Naive thymus-derived CD8-positive, alpha-beta T cell (primary cell): Measurements from ENCODE around the gene DSTYK. TPM values are rescaled to one million over a fixed set of nuclear protein-coding genes. Genes with fewer than 3 reads are reported as not detected.
A peak's percentile ranks its signal among the peaks of the same experiment; 100 is the strongest.
"Not testable (repeated sequence)": the region's sequence is repeated elsewhere in the genome, so short reads cannot be mapped to it uniquely, and the experiment has no call there.

Experiments
- ATAC-seq, 2 donors: fragments of 150-1000 bp; cut with Tn5 transposase in 1 of 2; sonication (Bioruptor Pico), chemical (Tn5 transposase) in 1 of 2; 1 replicate in 1 of 2; 2 replicates in 1 of 2; pipeline ENCODE4 v1.10.0; 2021; ENCODE audit warnings: mild to moderate bottlenecking in 2 of 2, moderate library complexity in 2 of 2
- POLR2A ChIA-PET: fragments of 350-600 bp; sonication (Branson Sonifier 250); formaldehyde crosslinking; loops from one replicate; lab custom pipeline; 2021; ENCODE audit warnings: antibody characterized with exemption; lab: Charles Lee
- DNase-seq, 10 donors: peaks; one replicate each; pipeline versions ENCODE4 v3.0.0 to v3.0.0-alpha.2; 2020 to 2022
- H3K27ac Mint-ChIP-seq, 10 donors: one replicate each; pipeline ENCODE4 v1.8.0; 2020 to 2022; ENCODE audit warnings: mild to moderate bottlenecking in 10 of 10, mixed read lengths in 10 of 10, moderate library complexity in 4 of 10, inconsistent platforms in 1 of 10
- H3K27me3 Mint-ChIP-seq, 5 donors: one replicate each; pipeline ENCODE4 v1.8.0; 2021 to 2022; ENCODE audit warnings: mixed read lengths in 5 of 5
- H3K36me3 Mint-ChIP-seq, 3 donors: one replicate each; pipeline ENCODE4 v1.8.0; 2020 to 2022; ENCODE audit warnings: mixed read lengths in 3 of 3, mild to moderate bottlenecking in 2 of 3, inconsistent platforms in 1 of 3
- H3K4me1 Mint-ChIP-seq, 4 donors: one replicate each; pipeline ENCODE4 v1.8.0; 2021 to 2022; ENCODE audit warnings: mixed read lengths in 4 of 4
- H3K4me3 Mint-ChIP-seq, 10 donors: one replicate each; pipeline ENCODE4 v1.8.0; 2020 to 2022; ENCODE audit warnings: mild to moderate bottlenecking in 10 of 10, mixed read lengths in 10 of 10, moderate library complexity in 6 of 10, inconsistent platforms in 1 of 10
- H3K9me3 Mint-ChIP-seq, 9 donors: one replicate each; pipeline ENCODE4 v1.8.0; 2020 to 2022; ENCODE audit warnings: mixed read lengths in 9 of 9, mild to moderate bottlenecking in 3 of 9, inconsistent platforms in 1 of 9, moderate library complexity in 1 of 9
- polyA plus RNA-seq, 3 donors: library from polyadenylated mRNA; unstranded; fragments of 300-500 nt; fragmentation: Illumina TruSeq; gene quantifications; one replicate each; pipeline ENCODE4 v1.2.3, GENCODE V29; 2021
- total RNA-seq, 8 experiments: library from RNA in 2 of 8; stranded (reverse) in 2 of 8; gene quantifications; one replicate each; pipeline ENCODE4 v1.2.3 and lab custom pipeline; 2021 to 2026

The DSTYK gene
- total and polyA plus RNA-seq, 5 experiments from 2014 or later, result 5.2 to 17.5 (median 8.6) TPM

GRCh38 chr1:205155665-205156377, 55.7 kb downstream of the DSTYK start:
- not testable (repeated sequence) for H3K27me3 Mint-ChIP-seq, H3K4me1 Mint-ChIP-seq, ATAC-seq, DNase-seq, H3K27ac Mint-ChIP-seq, H3K4me3 Mint-ChIP-seq
- peaks cover 16 to 90% (median 56%) of the 10 kb centered on the region in 3 donors for H3K36me3 Mint-ChIP-seq
- H3K9me3 Mint-ChIP-seq, result peaks cover 0 to 14% (median 4%) of the 10 kb centered on the region in 9 donors
- POLR2A ChIA-PET, result interaction anchor here (0.6 kb wide), 1 partner anchor 19 kb away, joined by 3 read pairs; no protein-coding TSS in a partner anchor

DNA sequence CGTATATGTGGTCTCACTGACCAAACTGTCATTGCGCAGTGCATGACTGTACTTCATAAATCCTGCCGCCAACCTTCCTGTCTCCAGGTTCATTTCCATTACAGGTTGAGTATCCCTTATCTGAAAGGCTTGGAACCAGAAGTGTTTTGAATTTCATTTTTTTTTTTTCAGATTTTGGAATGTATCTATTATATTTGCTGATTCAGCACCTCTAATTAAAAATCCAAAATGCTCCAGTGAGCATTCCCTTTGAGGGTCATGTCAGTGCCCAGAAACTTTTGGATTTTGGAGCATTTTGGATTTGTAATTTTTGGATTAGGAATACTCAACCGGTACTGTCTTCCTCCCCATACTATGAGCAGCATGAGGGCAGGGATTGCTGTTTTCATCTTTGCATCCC, 59.0 kb downstream of the DSTYK start:
- no peaks in the 10 kb centered on the region for H3K27me3 Mint-ChIP-seq

GRCh38 chr1:205150651-205151428, 60.7 kb downstream of the DSTYK start:
- DNase-seq, result no peak
- POLR2A ChIA-PET, result interaction anchor here (0.6 kb wide), 1 partner anchor 8 kb away, joined by 3 read pairs; no protein-coding TSS in a partner anchor
- Mint-ChIP-seq H3K4me3 (no peak overlapping the region), H3K36me3 (peaks cover 7 to 87% (median 18%) of the 10 kb centered on the region in 3 donors), H3K27me3 (no peaks in the 10 kb centered on the region), H3K9me3 (peaks cover 0 to 5% (median 0%) of the 10 kb centered on the region in 9 donors), H3K4me1 (peaks cover 0 to 4% (median 0%) of the 10 kb centered on the region in 4 donors), H3K27ac (no peak overlapping the region)
- ATAC-seq, result no peak

More for the DNA sequence above, 59.0 kb downstream of the DSTYK start:
- ATAC-seq (no peak), DNase-seq (no peak)
- POLR2A ChIA-PET, result no interaction called here
- Mint-ChIP-seq H3K36me3 (peaks cover 17 to 87% (median 28%) of the 10 kb centered on the region in 3 donors), H3K27ac (no peak overlapping the region), H3K9me3 (peaks cover 0 to 14% (median 4%) of the 10 kb centered on the region in 9 donors), H3K4me3 (no peak overlapping the region), H3K4me1 (peaks cover 0 to 4% (median 0%) of the 10 kb centered on the region in 4 donors)

DNA sequence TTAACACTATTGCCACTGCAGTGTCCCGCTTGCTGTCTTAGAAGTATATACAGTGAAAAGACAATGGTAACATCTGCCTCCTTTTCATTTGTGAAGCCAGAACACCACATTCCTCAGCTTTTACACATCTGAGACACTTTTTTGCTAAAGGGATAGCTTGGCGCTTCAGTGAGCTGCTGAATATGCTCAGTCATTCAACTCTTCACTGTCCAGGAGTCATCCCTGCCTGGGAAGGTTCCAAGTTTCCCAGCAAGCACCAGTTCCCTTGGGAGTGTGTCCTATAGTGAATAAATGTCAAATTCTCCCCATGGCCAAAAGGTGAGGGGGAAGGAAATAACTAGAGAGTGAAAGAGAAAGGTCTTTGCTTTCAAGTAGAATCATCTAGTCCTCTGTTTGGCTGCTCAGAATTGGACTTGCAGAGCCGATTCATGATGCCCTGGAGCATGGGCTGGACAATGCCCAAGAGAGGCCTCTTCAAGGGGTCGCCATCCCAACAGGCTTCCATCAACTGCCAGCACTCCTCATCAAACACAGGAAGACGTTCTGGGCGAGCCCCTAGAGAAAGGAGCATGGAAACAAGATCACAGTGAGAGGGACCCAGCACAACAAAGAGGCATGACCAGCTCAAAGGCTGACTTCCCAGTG, 64.2 kb downstream of the DSTYK start:
- Mint-ChIP-seq H3K4me1 (no peaks in the 10 kb centered on the region), H3K4me3 (no peak overlapping the region), H3K9me3 (no peaks in the 10 kb centered on the region), H3K27ac (peak overlapping the region in 1 of 10 donors; percentile 68), H3K27me3 (no peaks in the 10 kb centered on the region), H3K36me3 (peaks cover 7 to 61% (median 7%) of the 10 kb centered on the region in 3 donors)
- ATAC-seq (no peak), DNase-seq (no peak)
- POLR2A ChIA-PET, result no interaction called here

DNA sequence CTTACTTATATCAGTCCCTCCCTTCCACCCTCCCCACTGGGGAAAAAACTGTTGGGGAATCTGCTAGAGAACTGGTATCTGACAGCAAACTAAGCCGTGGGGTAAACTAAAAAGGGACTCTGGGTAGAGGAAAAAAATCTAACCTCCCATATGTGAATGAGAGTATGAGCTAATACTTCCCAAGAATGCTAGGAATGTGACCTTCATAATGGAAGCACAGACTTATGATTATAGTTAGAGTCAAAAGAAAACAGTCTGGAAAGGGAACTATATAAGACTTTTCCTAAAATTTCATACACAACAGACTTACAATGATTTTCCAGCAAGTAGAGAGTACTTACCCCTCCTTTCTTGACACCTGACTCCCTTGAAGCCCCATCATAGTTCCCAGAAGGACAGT, 66.8 kb downstream of the DSTYK start:
- POLR2A ChIA-PET, result no interaction called here
- ATAC-seq, result no peak
- no peak for DNase-seq
- Mint-ChIP-seq H3K27me3 (no peaks in the 10 kb centered on the region), H3K27ac (peak overlapping the region in 4 of 10 donors; percentile 33 to 55 (median 40)), H3K4me3 (no peak overlapping the region), H3K4me1 (peaks cover 3 to 15% (median 6%) of the 10 kb centered on the region in 4 donors), H3K36me3 (peaks cover 6 to 45% (median 7%) of the 10 kb centered on the region in 3 donors), H3K9me3 (no peaks in the 10 kb centered on the region)

DNA sequence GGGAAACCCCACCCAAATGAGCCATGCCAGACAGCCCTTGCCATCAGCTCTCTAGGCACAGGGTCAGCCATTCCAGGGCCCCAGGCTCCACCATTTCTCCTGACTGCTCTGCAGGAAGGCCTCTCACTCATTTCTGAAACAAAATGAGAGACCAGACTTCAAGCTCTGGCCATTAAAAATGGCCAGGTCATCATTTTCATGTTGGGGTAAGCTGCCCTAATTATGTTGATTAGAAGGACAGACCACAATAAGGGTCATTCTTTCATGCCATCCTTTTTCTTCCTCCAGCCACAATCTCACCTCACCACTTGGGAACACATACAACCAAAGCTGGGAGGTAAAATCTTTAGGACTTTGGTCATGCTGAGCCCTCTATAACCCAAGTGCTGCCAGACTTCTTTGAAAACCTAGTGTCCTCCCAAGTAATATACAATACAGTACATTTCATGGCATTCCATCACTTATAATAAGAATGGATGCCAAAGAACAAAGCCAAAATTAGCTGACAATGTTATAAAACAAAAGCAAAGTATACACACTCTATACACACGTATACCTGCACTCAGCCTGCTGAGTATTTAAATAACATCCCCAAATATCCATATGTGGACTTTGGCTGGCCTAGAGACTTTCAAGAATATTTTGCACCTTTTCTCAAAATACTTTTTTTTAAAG, 67.3 kb downstream of the DSTYK start:
- DNase-seq (no peak), ATAC-seq (no peak)
- peaks cover 0 to 39% (median 7%) of the 10 kb centered on the region in 3 donors for H3K36me3 Mint-ChIP-seq
- H3K4me3 Mint-ChIP-seq, result no peak overlapping the region
- no peaks in the 10 kb centered on the region for H3K27me3 Mint-ChIP-seq
- peak overlapping the region in 1 of 10 donors; percentile 12 for H3K27ac Mint-ChIP-seq
- POLR2A ChIA-PET, result no interaction called here
- no peaks in the 10 kb centered on the region for H3K9me3 Mint-ChIP-seq
- H3K4me1 Mint-ChIP-seq, result peaks cover 3 to 15% (median 6%) of the 10 kb centered on the region in 4 donors

- Mint-ChIP-seq H3K36me3 (peaks cover 0 to 21% (median 6%) of the 10 kb centered on the region in 3 donors), H3K4me3 (peak overlapping the region in 1 of 10 donors; percentile 13), H3K27ac (peak overlapping the region in 4 of 10 donors; percentile 3 to 84 (median 26)), H3K9me3 (no peaks in the 10 kb centered on the region), H3K4me1 (peaks cover 3 to 19% (median 11%) of the 10 kb centered on the region in 4 donors), H3K27me3 (no peaks in the 10 kb centered on the region)
- POLR2A ChIA-PET, result interaction anchor here (1.5 to 1.9 kb wide), 2 partner anchors 19 to 21 kb away, joined by 4 to 8 read pairs; partner anchors contain the start of gene RBBP5
- ATAC-seq, result peak in 1 of 2 donors; percentile 11
- no peak for DNase-seq
These were observed 69.4 kb downstream of the DSTYK start for GRCh38 chr1:205142102-205142469.

DNA sequence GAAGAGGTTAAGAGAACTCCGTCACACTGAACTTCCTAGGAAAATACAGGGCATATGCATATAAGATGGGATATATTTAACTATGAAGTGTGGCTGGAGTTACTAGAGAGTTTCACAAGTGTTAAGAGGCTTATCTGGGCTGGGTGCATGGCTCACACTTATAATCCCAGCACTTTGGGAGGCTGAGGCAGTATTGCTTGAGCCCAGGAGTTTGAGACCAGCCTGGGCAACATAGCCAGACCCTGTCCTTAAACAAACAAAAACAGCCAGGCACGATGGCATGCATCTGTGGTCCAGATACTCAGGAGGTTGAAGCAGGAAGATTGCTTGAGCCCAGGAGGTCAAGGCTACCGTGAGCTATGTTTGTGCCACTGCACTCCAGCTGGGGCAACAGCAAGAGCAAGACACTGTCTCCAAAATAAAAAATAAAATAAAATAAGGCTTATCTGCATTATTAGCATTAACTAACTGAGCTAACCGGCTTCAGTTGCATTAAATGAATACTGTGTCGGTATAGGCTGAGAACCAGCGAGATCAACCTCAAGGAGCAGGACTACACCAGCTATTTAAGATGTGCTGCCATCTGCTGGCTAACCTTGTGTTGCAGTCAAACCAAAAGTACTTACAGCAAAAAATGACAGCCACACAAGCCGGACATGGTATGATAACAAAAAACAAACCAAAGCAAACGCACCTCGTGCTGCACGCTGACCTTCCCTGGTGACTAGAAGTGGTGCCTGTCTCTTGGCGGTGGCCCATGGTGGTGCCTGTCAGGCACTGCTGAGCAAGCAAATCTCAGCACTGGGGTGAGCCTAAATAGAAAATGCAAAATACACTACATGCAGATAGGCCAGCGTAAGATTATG, 70.0 kb downstream of the DSTYK start:
- peaks cover 3 to 19% (median 11%) of the 10 kb centered on the region in 4 donors for H3K4me1 Mint-ChIP-seq
- H3K9me3 Mint-ChIP-seq, result no peaks in the 10 kb centered on the region
- H3K27ac Mint-ChIP-seq, result peak overlapping the region in 5 of 10 donors; percentile 16 to 84 (median 53)
- POLR2A ChIA-PET, result interaction anchor here (1.5 to 1.9 kb wide), 2 partner anchors 18 to 21 kb away, joined by 4 to 8 read pairs; partner anchors contain the start of gene RBBP5
- ATAC-seq (peak; percentile 96 to 97), DNase-seq (peak; percentile 44 to 85 (median 64))
- peak overlapping the region in 2 of 10 donors; percentile 13 to 39 for H3K4me3 Mint-ChIP-seq
- H3K27me3 Mint-ChIP-seq, result no peaks in the 10 kb centered on the region
- H3K36me3 Mint-ChIP-seq, result peaks cover 0 to 15% (median 2%) of the 10 kb centered on the region in 3 donors

DNA sequence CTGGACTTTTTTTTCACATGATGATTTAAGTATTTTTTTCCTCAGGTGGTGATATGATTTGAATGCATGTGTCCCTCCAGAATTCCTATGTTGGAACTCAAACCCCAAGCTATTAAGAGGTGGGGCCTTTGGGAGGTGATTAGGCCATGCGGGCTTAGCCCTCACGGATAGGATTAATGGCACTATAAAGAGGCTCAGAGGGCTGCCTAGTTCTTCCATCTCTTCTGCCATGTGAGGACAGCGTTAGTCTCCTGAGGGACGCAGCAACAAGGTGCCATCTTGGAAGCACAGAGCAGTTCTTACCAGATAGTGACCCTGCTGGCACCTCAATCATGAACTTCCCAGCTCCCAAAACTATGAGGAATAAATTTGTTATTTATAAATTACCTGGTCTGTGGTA, 71.4 kb downstream of the DSTYK start:
- H3K36me3 Mint-ChIP-seq, result peaks cover 0 to 4% (median 0%) of the 10 kb centered on the region in 3 donors
- ATAC-seq, result no peak

GRCh38 chr1:205137901-205138300, 73.6 kb downstream of the DSTYK start:
- Mint-ChIP-seq H3K9me3 (no peaks in the 10 kb centered on the region), H3K27me3 (no peaks in the 10 kb centered on the region), H3K4me3 (no peak overlapping the region), H3K27ac (no peak overlapping the region), H3K36me3 (no peaks in the 10 kb centered on the region), H3K4me1 (peaks cover 3 to 21% (median 11%) of the 10 kb centered on the region in 4 donors)
- no peak for DNase-seq
- POLR2A ChIA-PET, result no interaction called here
- ATAC-seq, result no peak

More for the DNA sequence above, 71.4 kb downstream of the DSTYK start:
- Mint-ChIP-seq H3K4me1 (peaks cover 3 to 19% (median 11%) of the 10 kb centered on the region in 4 donors), H3K9me3 (no peaks in the 10 kb centered on the region), H3K27me3 (no peaks in the 10 kb centered on the region), H3K4me3 (no peak overlapping the region), H3K27ac (peak overlapping the region in 1 of 10 donors; percentile 2)
- DNase-seq, result no peak
- POLR2A ChIA-PET, result no interaction called here

DNA sequence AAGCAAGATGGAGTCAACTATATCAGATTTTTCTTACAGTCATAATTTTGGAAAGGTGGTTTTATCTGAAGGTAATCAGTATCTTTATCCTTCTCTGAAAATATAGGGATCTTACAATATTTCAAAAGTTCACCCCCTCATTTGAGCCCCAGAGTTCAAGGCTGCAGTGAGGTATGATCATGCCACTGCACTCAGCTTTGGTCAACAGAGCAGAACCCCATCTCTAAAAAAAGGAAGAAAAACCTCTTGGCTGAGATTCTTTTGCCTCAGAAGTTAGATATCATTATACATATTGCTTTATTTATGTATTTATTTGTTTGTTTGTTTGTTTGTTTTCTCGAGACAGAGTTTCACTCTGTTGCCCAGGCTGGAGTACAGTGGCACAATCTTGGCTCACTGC, 78.2 kb downstream of the DSTYK start:
- Mint-ChIP-seq H3K4me1 (peaks cover 0 to 5% (median 0%) of the 10 kb centered on the region in 4 donors), H3K27ac (no peak overlapping the region), H3K9me3 (no peaks in the 10 kb centered on the region), H3K36me3 (no peaks in the 10 kb centered on the region), H3K27me3 (peaks cover 0 to 2% (median 0%) of the 10 kb centered on the region in 5 donors), H3K4me3 (no peak overlapping the region)
- POLR2A ChIA-PET, result no interaction called here
- DNase-seq, result no peak
- ATAC-seq, result no peak
